22Rv1 (cell line): Measurements from ENCODE around the gene SMG7.

Experiments used
- H3K27ac ChIP-seq: fragments of 450-650 bp; 2 replicates; pipeline ENCODE4 v1.5.1; 2017
- ZFX ChIP-seq: fragments of 450-650 bp; IDR thresholded peaks from 2 replicates; pipeline ENCODE4 v1.6.1; 2017; ENCODE audit warnings: antibody characterized with exemption, borderline replicate concordance
- TF ChIP-seq, protein P1 (sequence below): fragments of 450-650 bp; IDR thresholded peaks from 2 replicates; pipeline ENCODE4 v1.5.1; 2017; ENCODE audit warnings: mild to moderate bottlenecking

Gene SMG7

DNA sequence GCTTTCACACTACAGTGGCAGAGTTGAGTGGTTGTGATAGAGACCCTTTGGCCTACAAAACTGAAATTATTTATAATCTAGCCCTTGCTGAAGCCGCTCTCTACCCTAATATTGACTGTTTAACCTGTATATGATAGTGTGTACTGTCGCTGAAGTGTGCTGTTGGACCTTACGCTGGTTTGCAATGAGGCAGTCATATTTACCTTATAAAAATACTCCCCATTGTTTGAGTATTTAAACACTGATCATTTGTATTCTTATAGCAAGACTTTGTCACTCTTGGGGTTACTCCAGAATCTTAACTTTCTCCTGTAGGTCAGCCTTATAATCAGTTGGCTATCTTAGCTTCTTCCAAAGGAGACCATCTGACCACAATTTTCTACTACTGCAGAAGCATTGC is 56.3 kb downstream of the SMG7 start:
- no peak overlapping the region for H3K27ac ChIP-seq
- TF ChIP-seq, protein P1, sequence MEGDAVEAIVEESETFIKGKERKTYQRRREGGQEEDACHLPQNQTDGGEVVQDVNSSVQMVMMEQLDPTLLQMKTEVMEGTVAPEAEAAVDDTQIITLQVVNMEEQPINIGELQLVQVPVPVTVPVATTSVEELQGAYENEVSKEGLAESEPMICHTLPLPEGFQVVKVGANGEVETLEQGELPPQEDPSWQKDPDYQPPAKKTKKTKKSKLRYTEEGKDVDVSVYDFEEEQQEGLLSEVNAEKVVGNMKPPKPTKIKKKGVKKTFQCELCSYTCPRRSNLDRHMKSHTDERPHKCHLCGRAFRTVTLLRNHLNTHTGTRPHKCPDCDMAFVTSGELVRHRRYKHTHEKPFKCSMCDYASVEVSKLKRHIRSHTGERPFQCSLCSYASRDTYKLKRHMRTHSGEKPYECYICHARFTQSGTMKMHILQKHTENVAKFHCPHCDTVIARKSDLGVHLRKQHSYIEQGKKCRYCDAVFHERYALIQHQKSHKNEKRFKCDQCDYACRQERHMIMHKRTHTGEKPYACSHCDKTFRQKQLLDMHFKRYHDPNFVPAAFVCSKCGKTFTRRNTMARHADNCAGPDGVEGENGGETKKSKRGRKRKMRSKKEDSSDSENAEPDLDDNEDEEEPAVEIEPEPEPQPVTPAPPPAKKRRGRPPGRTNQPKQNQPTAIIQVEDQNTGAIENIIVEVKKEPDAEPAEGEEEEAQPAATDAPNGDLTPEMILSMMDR, result no peak
- no peak for TF ChIP-seq ZFX

DNA sequence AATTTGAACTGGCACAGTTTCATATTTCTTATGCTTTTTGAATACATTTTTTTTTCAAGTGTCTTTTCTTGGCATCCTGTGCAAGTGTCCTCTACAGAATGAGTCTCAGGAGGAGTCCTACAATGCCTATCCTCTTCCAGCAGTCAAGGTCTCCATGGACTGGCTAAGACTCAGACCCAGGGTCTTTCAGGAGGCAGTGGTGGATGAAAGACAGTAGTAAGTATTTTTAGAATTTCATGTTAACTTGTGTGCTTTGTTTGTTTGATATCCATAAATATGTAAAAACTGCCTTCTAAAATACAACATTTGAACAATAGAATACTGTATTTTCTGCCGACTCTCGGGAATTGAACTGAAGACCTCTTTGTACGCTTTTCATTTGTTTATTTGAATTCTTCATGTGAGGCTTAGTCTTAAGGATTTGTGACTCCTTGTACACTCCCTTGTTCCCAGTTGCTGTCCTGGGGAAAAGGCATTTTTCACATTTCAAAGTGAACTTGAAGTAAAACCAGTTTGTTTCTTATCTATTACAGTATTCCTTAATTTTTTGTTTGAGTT is 61.4 kb downstream of the SMG7 start:
- H3K27ac ChIP-seq, result no peak overlapping the region
- TF ChIP-seq, protein P1, result no peak
- no peak for TF ChIP-seq ZFX

DNA sequence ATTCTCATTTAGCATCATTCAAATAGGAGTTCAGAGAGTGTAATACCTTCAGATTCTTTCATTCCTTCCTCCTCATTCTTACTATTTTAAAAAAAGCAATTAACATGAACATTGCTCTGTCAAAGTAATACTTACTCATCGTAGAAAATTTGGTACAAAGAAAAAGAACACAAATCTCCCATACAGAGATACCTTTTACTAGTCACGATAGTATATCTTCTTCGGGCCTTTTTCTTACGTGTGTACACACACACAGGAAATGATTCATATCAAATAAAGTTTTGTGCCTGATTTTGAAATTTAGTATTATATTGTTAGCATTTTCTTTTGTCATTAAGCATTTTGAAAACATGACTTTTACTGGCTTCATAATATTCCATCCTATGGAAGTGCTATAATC is 65.1 kb downstream of the SMG7 start:
- TF ChIP-seq, protein P1, result no peak
- no peak for TF ChIP-seq ZFX

DNA sequence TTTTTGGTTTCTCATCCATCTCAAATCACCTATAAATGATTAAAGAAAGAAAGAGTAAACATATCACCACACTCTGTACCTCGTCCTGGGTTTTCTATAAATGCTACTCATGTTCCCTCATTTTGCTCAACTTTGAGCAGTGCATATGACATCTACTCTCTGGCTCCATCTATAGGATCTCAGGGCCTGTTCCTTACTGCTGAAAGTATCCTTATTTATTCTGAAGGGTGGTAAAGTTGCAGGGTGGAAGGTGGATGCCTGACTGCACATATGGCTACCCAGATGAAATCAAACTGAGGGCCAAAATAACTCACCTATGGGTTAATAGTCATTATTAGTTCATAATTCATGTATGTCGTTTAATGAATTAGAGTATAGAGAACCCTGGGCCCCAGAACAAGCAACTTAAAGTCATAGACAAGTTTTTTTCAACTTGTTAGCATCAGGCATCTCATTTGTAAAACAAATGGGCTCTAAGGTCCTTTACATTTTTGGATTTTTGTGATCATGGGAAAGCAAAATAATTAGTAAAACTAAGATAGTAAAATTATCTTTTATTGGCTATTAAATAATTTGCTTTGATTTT is 71.4 kb downstream of the SMG7 start:
- no peak overlapping the region for H3K27ac ChIP-seq
- no peak for TF ChIP-seq ZFX
- TF ChIP-seq, protein P1, result peak; percentile 91

More for the DNA sequence above, 65.1 kb downstream of the SMG7 start:
- H3K27ac ChIP-seq, result no peak overlapping the region

DNA sequence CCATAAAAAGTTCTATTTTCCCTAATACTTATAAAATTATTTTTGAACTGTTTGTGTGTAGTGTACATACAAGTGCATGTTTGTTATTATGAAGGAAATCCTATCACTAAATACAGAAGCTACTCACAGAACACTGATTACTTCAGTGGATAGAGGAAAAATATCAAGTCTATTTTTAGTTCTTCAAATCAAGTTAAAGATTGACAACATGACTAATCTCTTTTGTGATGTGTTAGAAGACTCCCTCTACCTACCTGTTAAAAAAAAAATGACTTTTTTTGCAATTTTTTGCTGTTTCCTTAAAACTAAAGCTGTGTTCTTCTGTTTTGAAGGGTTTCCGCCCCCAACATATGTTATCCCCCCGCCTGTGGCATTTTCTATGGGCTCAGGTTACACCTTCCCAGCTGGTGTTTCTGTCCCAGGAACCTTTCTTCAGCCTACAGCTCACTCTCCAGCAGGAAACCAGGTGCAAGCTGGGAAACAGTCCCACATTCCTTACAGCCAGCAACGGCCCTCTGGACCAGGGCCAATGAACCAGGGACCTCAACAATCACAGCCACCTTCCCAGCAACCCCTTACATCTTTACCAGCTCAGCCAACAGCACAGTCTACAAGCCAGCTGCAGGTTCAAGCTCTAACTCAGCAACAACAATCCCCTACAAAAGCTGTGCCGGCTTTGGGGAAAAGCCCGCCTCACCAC is 72.4 kb downstream of the SMG7 start:
- H3K27ac ChIP-seq, result no peak overlapping the region
- TF ChIP-seq, protein P1, result no peak
- no peak for TF ChIP-seq ZFX

DNA sequence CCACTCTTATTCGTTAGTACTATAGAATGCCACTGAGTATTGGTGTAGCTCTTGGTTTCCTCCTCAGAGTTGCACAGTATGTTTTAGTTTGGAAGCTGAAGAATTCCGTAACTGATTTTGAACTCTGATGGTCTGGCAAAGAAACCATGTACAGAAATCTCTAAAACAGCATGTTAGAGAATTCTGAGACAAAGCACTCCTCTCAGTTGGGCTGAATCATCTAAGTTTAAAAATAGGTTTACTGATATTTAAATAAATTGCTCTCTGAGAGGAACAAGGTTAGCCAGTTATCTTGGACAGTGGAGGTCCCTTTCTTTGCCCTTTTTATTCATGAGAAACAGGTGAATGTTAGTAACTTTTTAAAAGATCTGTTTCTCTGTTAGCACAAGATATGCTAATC is 74.1 kb downstream of the SMG7 start:
- TF ChIP-seq, protein P1, result no peak
- no peak for TF ChIP-seq ZFX
- H3K27ac ChIP-seq, result no peak overlapping the region

DNA sequence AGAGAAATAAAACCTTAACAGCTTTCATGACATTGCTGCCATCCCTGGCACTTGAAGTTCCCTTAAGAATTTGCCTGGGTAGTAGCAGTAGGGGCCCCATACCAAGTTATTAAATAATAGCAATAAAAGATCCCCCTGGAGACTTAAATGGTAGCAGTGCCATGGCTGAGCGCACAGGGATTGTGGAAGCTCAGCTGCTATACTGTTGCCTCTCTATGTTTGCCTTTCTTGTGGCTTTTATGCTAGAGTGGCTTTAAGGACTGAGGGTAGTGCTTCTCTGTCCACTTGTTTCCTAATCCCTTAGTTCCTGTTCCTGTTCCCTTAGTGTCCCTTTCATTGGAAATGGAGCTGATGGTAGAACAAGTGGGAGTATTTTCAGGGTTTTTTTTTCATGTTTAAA is 75.8 kb downstream of the SMG7 start:
- H3K27ac ChIP-seq, result no peak overlapping the region
- TF ChIP-seq, protein P1, result no peak
- TF ChIP-seq ZFX, result no peak
